Activated naive CD8-positive, alpha-beta T cell (primary cell): Measurements from ENCODE around the gene GNAL.

Source experiments
- H3K27ac Mint-ChIP-seq: one replicate; pipeline ENCODE4 v1.8.0; 2021; ENCODE audit warnings: mixed read lengths
- H3K27me3 Mint-ChIP-seq: one replicate; pipeline ENCODE4 v1.8.0; 2021; ENCODE audit warnings: mixed read lengths
- H3K36me3 Mint-ChIP-seq: one replicate; pipeline ENCODE4 v1.8.0; 2021; ENCODE audit warnings: mixed read lengths
- H3K4me1 Mint-ChIP-seq: one replicate; pipeline ENCODE4 v1.8.0; 2021; ENCODE audit warnings: low read depth, mixed read lengths
- H3K4me3 Mint-ChIP-seq: one replicate; pipeline ENCODE4 v1.8.0; 2021; ENCODE audit warnings: mild to moderate bottlenecking, mixed read lengths
- H3K9me3 Mint-ChIP-seq: one replicate; pipeline ENCODE4 v1.8.0; 2021; ENCODE audit warnings: low read depth, mixed read lengths

Gene GNAL

GRCh38 chr18:11664286-11664685 is 24.8 kb upstream of the GNAL start:
- H3K4me3 Mint-ChIP-seq: no peak overlapping the region
- no peaks in the 10 kb centered on the region for H3K9me3 Mint-ChIP-seq
- no peaks in the 10 kb centered on the region for H3K4me1 Mint-ChIP-seq
- peaks cover 1% of the 10 kb centered on the region for H3K27me3 Mint-ChIP-seq
- no peak overlapping the region for H3K27ac Mint-ChIP-seq
- no peaks in the 10 kb centered on the region for H3K36me3 Mint-ChIP-seq

DNA sequence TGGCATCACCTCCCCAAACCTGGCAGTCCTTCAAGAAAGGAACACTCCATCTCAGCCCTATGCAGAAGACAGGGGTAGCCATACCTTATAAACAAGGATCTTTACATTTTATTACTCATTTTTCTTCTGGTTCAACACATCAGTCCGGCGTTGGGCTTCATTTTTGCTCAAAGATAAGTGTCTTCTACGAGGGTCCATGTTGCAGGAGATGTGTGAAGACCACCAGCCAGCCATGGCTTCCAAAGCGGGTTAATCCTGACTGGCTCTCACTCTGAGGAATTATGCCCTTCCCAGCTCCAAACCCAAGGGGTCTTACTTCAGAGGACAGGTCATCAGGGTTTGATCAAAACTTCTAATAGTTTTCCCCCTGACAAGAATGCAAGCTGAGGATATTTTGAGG is 23.9 kb upstream of the GNAL start:
- H3K9me3 Mint-ChIP-seq: no peaks in the 10 kb centered on the region
- no peak overlapping the region for H3K4me3 Mint-ChIP-seq
- H3K4me1 Mint-ChIP-seq: no peaks in the 10 kb centered on the region
- no peaks in the 10 kb centered on the region for H3K36me3 Mint-ChIP-seq
- H3K27me3 Mint-ChIP-seq: peaks cover 1% of the 10 kb centered on the region
- no peak overlapping the region for H3K27ac Mint-ChIP-seq

- Mint-ChIP-seq H3K9me3 (no peaks in the 10 kb centered on the region), H3K4me3 (no peak overlapping the region), H3K27ac (no peak overlapping the region), H3K4me1 (no peaks in the 10 kb centered on the region), H3K27me3 (peaks cover 3% of the 10 kb centered on the region), H3K36me3 (no peaks in the 10 kb centered on the region)
These were observed 23.5 kb upstream of the GNAL start for GRCh38 chr18:11665587-11665986.

DNA sequence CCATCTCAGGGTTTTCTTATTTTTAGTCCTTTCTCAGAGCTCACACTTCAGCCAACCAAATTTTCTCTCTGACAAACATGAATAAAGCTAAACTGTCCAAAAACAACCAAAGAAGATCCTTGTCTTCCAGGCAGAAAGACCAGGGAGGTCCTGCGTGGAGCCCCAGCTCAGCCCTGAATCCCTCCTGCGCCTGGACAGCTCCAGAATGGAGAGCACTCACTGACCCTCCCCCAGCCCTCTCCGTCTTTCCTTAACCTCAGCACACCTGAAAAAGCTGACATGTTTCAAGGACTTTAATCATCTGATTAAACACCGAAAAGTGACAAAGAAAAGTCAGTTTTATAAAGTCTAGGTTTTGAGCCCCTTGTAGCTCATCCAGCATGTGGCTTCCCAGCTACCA is 22.9 kb upstream of the GNAL start:
- Mint-ChIP-seq H3K4me1 (no peaks in the 10 kb centered on the region), H3K27ac (no peak overlapping the region), H3K4me3 (no peak overlapping the region), H3K36me3 (no peaks in the 10 kb centered on the region), H3K27me3 (peaks cover 4% of the 10 kb centered on the region), H3K9me3 (no peaks in the 10 kb centered on the region)

GRCh38 chr18:11666831-11667230 is 22.2 kb upstream of the GNAL start:
- no peaks in the 10 kb centered on the region for H3K9me3 Mint-ChIP-seq
- H3K27ac Mint-ChIP-seq: no peak overlapping the region
- H3K4me3 Mint-ChIP-seq: no peak overlapping the region
- no peaks in the 10 kb centered on the region for H3K36me3 Mint-ChIP-seq
- peaks cover 4% of the 10 kb centered on the region for H3K27me3 Mint-ChIP-seq
- H3K4me1 Mint-ChIP-seq: no peaks in the 10 kb centered on the region

- Mint-ChIP-seq H3K36me3 (no peaks in the 10 kb centered on the region), H3K27ac (no peak overlapping the region), H3K4me1 (no peaks in the 10 kb centered on the region), H3K27me3 (peaks cover 4% of the 10 kb centered on the region), H3K4me3 (no peak overlapping the region), H3K9me3 (no peaks in the 10 kb centered on the region)
These were observed 21.5 kb upstream of the GNAL start for GRCh38 chr18:11667578-11667977.

DNA sequence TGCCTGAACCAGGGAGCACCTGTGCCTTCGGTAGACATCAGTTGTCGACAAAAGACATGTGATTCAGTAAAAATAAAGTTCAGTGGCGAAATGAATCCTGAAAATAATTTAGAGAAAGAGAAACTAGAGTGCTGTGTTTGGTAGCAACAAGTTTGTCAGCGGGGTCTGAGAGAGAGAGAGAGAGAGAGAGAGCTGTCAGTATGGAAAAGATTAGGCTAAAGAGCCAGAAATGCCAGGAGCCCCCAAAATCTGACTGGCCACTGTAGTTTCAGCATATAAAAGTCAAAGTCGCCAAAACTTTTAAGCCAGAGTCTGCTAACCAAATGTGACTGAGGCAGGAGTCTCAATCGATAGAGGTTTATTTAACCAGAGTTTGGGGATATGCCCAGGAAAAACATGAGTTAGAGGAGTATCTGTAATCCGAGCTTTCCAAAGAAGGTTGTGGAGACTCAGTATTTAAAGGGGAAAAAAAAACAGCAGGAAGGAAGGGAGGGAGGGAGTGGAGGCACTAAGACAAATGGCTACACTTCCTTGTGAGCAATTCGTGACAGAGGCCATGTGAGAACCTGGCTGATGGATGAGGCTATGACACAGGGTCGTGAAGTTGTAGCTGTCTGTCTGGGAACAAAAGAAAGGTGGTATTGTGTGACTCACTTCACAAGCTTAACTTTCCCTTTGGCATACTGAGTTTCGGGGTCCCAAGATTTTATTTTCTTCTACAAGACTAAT is 20.5 kb upstream of the GNAL start:
- H3K4me1 Mint-ChIP-seq: no peaks in the 10 kb centered on the region
- no peak overlapping the region for H3K4me3 Mint-ChIP-seq
- H3K27ac Mint-ChIP-seq: no peak overlapping the region
- no peaks in the 10 kb centered on the region for H3K9me3 Mint-ChIP-seq
- peaks cover 6% of the 10 kb centered on the region for H3K27me3 Mint-ChIP-seq
- no peaks in the 10 kb centered on the region for H3K36me3 Mint-ChIP-seq

GRCh38 chr18:11669271-11669947 is 19.7 kb upstream of the GNAL start:
- Mint-ChIP-seq H3K4me1 (no peaks in the 10 kb centered on the region), H3K27ac (no peak overlapping the region), H3K27me3 (peaks cover 6% of the 10 kb centered on the region), H3K4me3 (no peak overlapping the region), H3K9me3 (no peaks in the 10 kb centered on the region), H3K36me3 (no peaks in the 10 kb centered on the region)

DNA sequence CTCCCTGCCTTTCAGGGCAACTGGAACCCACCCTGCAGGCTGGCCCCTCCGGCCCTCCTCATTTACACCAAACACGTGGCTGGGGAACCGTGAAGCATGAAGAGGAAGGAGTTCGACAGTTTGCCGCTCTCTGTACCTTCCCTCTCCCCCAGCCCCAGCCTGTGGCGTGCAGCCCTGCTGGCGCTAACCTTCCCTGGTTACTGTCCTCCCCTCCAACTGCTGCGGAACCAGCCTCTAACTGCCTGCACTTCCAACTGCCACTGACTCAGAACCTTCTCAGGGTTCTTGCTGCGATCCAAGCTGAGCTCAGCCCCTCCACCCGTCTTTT is 19.2 kb upstream of the GNAL start:
- H3K27ac Mint-ChIP-seq: no peak overlapping the region
- no peak overlapping the region for H3K4me3 Mint-ChIP-seq
- H3K27me3 Mint-ChIP-seq: peaks cover 9% of the 10 kb centered on the region
- no peaks in the 10 kb centered on the region for H3K36me3 Mint-ChIP-seq
- no peaks in the 10 kb centered on the region for H3K4me1 Mint-ChIP-seq
- no peaks in the 10 kb centered on the region for H3K9me3 Mint-ChIP-seq

- Mint-ChIP-seq H3K4me3 (no peak overlapping the region), H3K27ac (no peak overlapping the region), H3K27me3 (peaks cover 9% of the 10 kb centered on the region), H3K9me3 (no peaks in the 10 kb centered on the region), H3K36me3 (no peaks in the 10 kb centered on the region), H3K4me1 (no peaks in the 10 kb centered on the region)
These were observed 17.9 kb upstream of the GNAL start for GRCh38 chr18:11671156-11671555.

GRCh38 chr18:11672198-11672597 is 16.9 kb upstream of the GNAL start:
- Mint-ChIP-seq H3K27ac (no peak overlapping the region), H3K27me3 (peaks cover 13% of the 10 kb centered on the region), H3K36me3 (no peaks in the 10 kb centered on the region), H3K9me3 (no peaks in the 10 kb centered on the region), H3K4me3 (no peak overlapping the region), H3K4me1 (no peaks in the 10 kb centered on the region)

GRCh38 chr18:11672846-11673454 is 16.1 kb upstream of the GNAL start:
- Mint-ChIP-seq H3K9me3 (no peaks in the 10 kb centered on the region), H3K27ac (no peak overlapping the region), H3K36me3 (no peaks in the 10 kb centered on the region), H3K27me3 (peaks cover 14% of the 10 kb centered on the region), H3K4me1 (no peaks in the 10 kb centered on the region), H3K4me3 (no peak overlapping the region)

- peaks cover 16% of the 10 kb centered on the region for H3K27me3 Mint-ChIP-seq
These were observed 15.5 kb upstream of the GNAL start for GRCh38 chr18:11673560-11673959.

GRCh38 chr18:11674119-11674518 is 14.9 kb upstream of the GNAL start:
- Mint-ChIP-seq H3K27ac (no peak overlapping the region), H3K4me3 (no peak overlapping the region), H3K36me3 (no peaks in the 10 kb centered on the region), H3K27me3 (peaks cover 21% of the 10 kb centered on the region), H3K9me3 (no peaks in the 10 kb centered on the region), H3K4me1 (no peaks in the 10 kb centered on the region)

More at GRCh38 chr18:11673560-11673959, 15.5 kb upstream of the GNAL start:
- Mint-ChIP-seq H3K36me3 (no peaks in the 10 kb centered on the region), H3K9me3 (no peaks in the 10 kb centered on the region), H3K4me3 (no peak overlapping the region), H3K27ac (no peak overlapping the region), H3K4me1 (no peaks in the 10 kb centered on the region)

GRCh38 chr18:11676386-11676785 is 12.7 kb upstream of the GNAL start:
- no peak overlapping the region for H3K27ac Mint-ChIP-seq
- H3K4me1 Mint-ChIP-seq: no peaks in the 10 kb centered on the region
- H3K9me3 Mint-ChIP-seq: no peaks in the 10 kb centered on the region
- no peak overlapping the region for H3K4me3 Mint-ChIP-seq
- H3K36me3 Mint-ChIP-seq: no peaks in the 10 kb centered on the region
- H3K27me3 Mint-ChIP-seq: peaks cover 22% of the 10 kb centered on the region
